Nucleus accumbens (tissue), 56 donors: ENCODE data around the gene SIK3.
"Not testable (repeated sequence)": the region's sequence is repeated elsewhere in the genome, so short reads cannot be mapped to it uniquely, and the experiment has no call there.

ENCODE experiments used
- DNase-seq, 56 donors: peaks; one replicate each; lab custom pipeline; 2025; lab: John Stamatoyannopoulos, UW

SIK3 gene

DNA sequence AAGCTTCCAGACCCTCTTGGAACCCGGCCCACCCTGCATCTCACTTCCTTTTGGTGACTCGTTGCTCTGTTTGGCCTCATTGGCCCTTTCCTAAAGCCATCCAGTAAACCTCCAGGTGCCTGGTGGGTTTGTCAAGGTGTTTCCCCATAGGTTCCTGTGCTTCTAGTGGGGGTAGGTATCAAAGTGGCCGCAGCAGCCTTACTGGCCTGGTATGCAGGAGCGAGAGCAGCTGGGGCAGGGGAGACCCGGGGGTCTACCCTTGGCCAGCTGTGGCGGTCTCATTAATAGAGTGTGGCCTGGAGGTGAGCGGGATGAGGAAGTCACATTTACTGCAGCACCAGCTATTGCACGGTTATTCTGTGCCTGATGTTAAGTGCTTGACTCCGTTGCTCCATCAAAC lies 279.2 kb downstream of the SIK3 start:
- no peak for DNase-seq

- DNase-seq = no peak
Observed at GRCh38 chr11:116814502-116814901, 283.7 kb downstream of the SIK3 start.

GRCh38 chr11:116813781-116814471 lies 284.3 kb downstream of the SIK3 start:
- DNase-seq = no peak

DNA sequence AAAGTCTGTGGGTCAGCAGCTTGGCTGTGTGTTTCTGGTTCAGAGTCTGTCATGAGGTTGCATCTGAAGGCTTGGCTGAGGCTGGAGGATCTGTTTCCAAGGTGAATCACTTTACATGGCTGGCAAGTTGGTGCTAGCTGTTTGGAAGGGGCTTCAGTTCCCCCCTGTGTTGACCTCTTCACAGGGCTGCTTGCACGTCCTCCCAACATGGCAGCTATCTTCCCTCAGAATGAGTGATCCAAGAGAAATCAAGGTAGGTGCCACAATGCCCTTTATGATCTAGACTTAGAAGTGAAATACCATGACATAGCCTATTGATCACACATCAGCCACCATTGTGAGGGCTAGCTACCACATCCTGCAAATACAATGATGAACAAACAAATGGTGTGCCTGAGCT lies 285.1 kb downstream of the SIK3 start:
- no peak for DNase-seq

GRCh38 chr11:116812109-116812508 lies 286.1 kb downstream of the SIK3 start:
- no peak for DNase-seq

DNA sequence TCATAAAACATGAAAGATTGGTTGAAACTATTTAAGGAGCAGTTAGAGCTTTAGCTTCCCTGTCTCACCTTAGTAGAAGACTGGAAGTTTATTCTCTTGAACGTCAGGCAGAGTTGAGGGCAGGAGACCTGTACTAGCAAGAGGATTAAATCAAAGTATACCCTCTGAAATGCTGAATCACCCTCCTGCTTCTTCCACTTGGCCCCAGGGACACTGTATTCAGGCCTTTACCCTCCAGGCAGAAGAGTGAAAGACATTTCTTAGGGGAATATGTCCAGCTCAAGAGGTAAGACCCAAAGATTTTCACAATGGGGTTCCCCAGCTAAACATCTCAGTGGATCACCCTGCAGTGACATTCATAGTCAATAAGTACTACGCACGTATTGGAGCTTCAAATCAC lies 287.0 kb downstream of the SIK3 start:
- DNase-seq = no peak

GRCh38 chr11:116808262-116809175 lies 289.7 kb downstream of the SIK3 start:
- DNase-seq = no peak

GRCh38 chr11:116807601-116808261 lies 290.5 kb downstream of the SIK3 start:
- no peak for DNase-seq

DNA sequence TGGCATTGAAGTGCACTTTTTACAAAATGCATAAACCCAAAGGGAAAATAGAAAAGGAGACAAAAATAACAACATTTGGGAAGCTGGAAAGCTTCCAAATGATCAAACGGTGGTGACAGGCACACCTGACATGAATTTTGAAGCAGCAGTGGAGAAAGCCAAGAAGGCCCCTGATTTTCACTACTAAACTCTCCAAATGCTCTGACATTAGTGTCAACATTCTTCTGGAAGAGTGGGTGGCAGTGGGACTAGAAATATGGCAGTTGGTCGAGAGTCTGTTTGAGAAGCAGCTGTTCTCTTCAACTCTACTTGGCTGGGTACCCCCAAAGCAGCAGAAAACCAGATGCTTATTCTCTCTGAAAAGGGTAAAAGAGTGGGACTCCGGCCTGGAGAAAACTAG lies 294.2 kb downstream of the SIK3 start:
- DNase-seq = no peak

DNA sequence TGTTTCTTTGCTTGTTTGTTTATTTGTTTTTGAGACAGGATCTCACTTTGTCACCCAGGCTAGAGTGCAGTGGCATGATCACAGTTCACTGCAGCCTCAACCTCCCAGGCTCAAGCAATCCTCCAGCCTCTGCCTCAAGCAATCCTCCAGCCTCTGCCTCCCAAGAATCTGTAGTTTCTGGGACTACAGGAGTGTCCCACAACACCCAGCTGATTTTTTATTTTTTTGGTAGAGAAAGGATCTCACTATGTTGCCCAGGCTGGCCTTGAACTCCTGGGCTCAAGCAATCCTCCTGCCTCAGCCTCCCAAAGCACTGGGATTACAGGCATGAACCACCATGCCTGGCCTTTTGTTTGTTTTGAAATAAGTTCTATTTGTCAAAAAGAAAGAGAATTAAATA lies 296.6 kb downstream of the SIK3 start:
- DNase-seq = not testable (repeated sequence)

- DNase-seq = no peak
Observed at GRCh38 chr11:116800610-116801009, 297.6 kb downstream of the SIK3 start.

- DNase-seq = no peak
Observed at GRCh38 chr11:116798368-116798767, 299.9 kb downstream of the SIK3 start.

DNA sequence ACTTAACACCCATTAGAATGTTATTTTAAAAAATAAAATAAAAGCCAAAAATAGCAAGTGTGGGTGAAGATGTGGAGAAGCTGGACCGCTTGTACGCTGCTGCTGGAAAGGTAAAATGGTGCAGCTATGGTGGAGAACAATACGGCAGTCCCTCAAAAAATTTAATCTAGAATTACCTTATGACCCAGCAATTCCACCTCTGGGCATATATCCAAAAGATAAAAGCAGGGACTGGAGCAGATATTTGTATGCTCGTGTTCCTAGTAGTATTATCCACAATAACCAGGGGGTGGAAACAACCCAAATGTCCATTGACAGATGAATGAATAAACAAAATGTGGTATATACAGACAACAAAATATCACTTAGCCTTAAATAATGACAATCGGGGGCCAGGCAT lies 300.4 kb downstream of the SIK3 start:
- DNase-seq = no peak

- DNase-seq = no peak
Observed at GRCh38 chr11:116796548-116796947, 301.7 kb downstream of the SIK3 start.

- DNase-seq = no peak
Observed at GRCh38 chr11:116794851-116795250, 303.4 kb downstream of the SIK3 start.

GRCh38 chr11:116793772-116794097 lies 304.5 kb downstream of the SIK3 start:
- DNase-seq = peak in 1 of 56 donors; percentile 14
